ENCODE measurements around the gene MNDA. TPM values are rescaled to one million over a fixed set of nuclear protein-coding genes. Genes with fewer than 3 reads are reported as not detected.

MNDA gene
- total RNA-seq, 1 experiment from 2014 or later = not detected

- DNase-seq = peak; percentile 7
- Histone ChIP-seq H3K4me2 (ENCODE audit: low read length) (no peak overlapping the region), H3K9me3 (ENCODE audit: low read length) (no peaks in the 10 kb centered on the region), H3K27me3 (ENCODE audit: low read length) (no peaks in the 10 kb centered on the region; the same call in 1 of the 2 replicates), H3K9me2 (replicated peaks; ENCODE audit: low read length) (no peaks in the 10 kb centered on the region), H3K27ac (ENCODE audit: low read length) (no peak overlapping the region), H2AFZ (ENCODE audit: low read length) (no peak overlapping the region), H3F3A (ENCODE audit: low read length, unreplicated experiment) (no peaks in the 10 kb centered on the region), H4K20me1 (ENCODE audit: low read length) (no peaks in the 10 kb centered on the region), H3K4me1 (ENCODE audit: insufficient read depth, low read length) (no peaks in the 10 kb centered on the region), H3K36me3 (ENCODE audit: low read depth, low read length) (no peaks in the 10 kb centered on the region), H3K4me3 (ENCODE audit: low read length) (no peak overlapping the region), H3K79me2 (ENCODE audit: low read length) (no peaks in the 10 kb centered on the region), H3K9ac (ENCODE audit: low read length) (no peak overlapping the region)
- TF ChIP-seq CTCF (conservative IDR thresholded peaks at IDR 0.05; ENCODE audit: low read depth, low read length) (0 out of 2 replicates have a peak, but pooled peaks have one; percentile 11), EZH2 (IDR thresholded peaks at IDR 0.05; ENCODE audit: low read length, unreplicated experiment) (no peak)
- POLR2A ChIA-PET (ENCODE audit: unreplicated experiment) = no interaction called here
- ATAC-seq = no peak; the same call in 1 of the 2 replicates
- BruUV-seq (replicated peaks) = no TSS peak
- intact Hi-C loops (cut with micrococcal nuclease) = loop anchor here (1.0 to 5.0 kb wide), 2 partner anchors 200 to 274 kb away; no protein-coding TSS in a partner anchor
- CTCF ChIA-PET = no interaction called here
Measured at GRCh38 chr1:158798531-158798930, 32.6 kb upstream of the MNDA start.

GRCh38 chr1:158799689-158800088 is 31.5 kb upstream of the MNDA start:
- BruUV-seq (replicated peaks) = no TSS peak
- Histone ChIP-seq H3K9me3 (ENCODE audit: low read length) (no peaks in the 10 kb centered on the region), H3K27me3 (ENCODE audit: low read length) (no peaks in the 10 kb centered on the region; the same call in 1 of the 2 replicates), H4K20me1 (ENCODE audit: low read length) (no peaks in the 10 kb centered on the region), H3K9ac (ENCODE audit: low read length) (no peak overlapping the region), H3K9me2 (replicated peaks; ENCODE audit: low read length) (no peaks in the 10 kb centered on the region), H3K4me1 (ENCODE audit: insufficient read depth, low read length) (no peaks in the 10 kb centered on the region), H3K79me2 (ENCODE audit: low read length) (no peaks in the 10 kb centered on the region), H3K27ac (ENCODE audit: low read length) (no peak overlapping the region), H2AFZ (ENCODE audit: low read length) (no peak overlapping the region), H3F3A (ENCODE audit: low read length, unreplicated experiment) (no peaks in the 10 kb centered on the region), H3K4me2 (ENCODE audit: low read length) (no peak overlapping the region), H3K4me3 (ENCODE audit: low read length) (no peak overlapping the region), H3K36me3 (ENCODE audit: low read depth, low read length) (no peaks in the 10 kb centered on the region)
- POLR2A ChIA-PET (ENCODE audit: unreplicated experiment) = no interaction called here
- intact Hi-C loops (cut with micrococcal nuclease) = loop anchor here (5.0 kb wide), 1 partner anchor 273 kb away; no protein-coding TSS in a partner anchor
- TF ChIP-seq EZH2 (IDR thresholded peaks at IDR 0.05; ENCODE audit: low read length, unreplicated experiment) = no peak
- TF ChIP-seq CTCF (conservative IDR thresholded peaks at IDR 0.05; ENCODE audit: low read depth, low read length) = no peak
- DNase-seq = no peak
- CTCF ChIA-PET = no interaction called here
- ATAC-seq = no peak

GRCh38 chr1:158800526-158800925 is 30.6 kb upstream of the MNDA start:
- H3K27ac ChIP-seq (ENCODE audit: low read length) = no peak overlapping the region
- H3K9ac ChIP-seq (ENCODE audit: low read length) = no peak overlapping the region
- DNase-seq (no peak), ATAC-seq (no peak)
- H3K79me2 ChIP-seq (ENCODE audit: low read length) = no peaks in the 10 kb centered on the region
- H4K20me1 ChIP-seq (ENCODE audit: low read length) = no peaks in the 10 kb centered on the region
- ChIA-PET POLR2A (ENCODE audit: unreplicated experiment) (no interaction called here), CTCF (no interaction called here)
- no peaks in the 10 kb centered on the region for H3K9me2 ChIP-seq (replicated peaks; ENCODE audit: low read length)
- H3K4me2 ChIP-seq (ENCODE audit: low read length) = no peak overlapping the region
- no peaks in the 10 kb centered on the region; the same call in 1 of the 2 replicates for H3K27me3 ChIP-seq (ENCODE audit: low read length)
- H3K4me3 ChIP-seq (ENCODE audit: low read length) = no peak overlapping the region
- H3K4me1 ChIP-seq (ENCODE audit: insufficient read depth, low read length) = no peaks in the 10 kb centered on the region
- H3K36me3 ChIP-seq (ENCODE audit: low read depth, low read length) = no peaks in the 10 kb centered on the region
- no peak overlapping the region for H2AFZ ChIP-seq (ENCODE audit: low read length)
- no peaks in the 10 kb centered on the region for H3F3A ChIP-seq (ENCODE audit: low read length, unreplicated experiment)
- TF ChIP-seq EZH2phosphoT487 (IDR thresholded peaks at IDR 0.05; ENCODE audit: borderline replicate concordance, low read length) = no peak
- TF ChIP-seq CTCF (conservative IDR thresholded peaks at IDR 0.05; ENCODE audit: low read depth, low read length) = no peak
- no peak for TF ChIP-seq EZH2 (IDR thresholded peaks at IDR 0.05; ENCODE audit: low read length, unreplicated experiment)
- no peaks in the 10 kb centered on the region for H3K9me3 ChIP-seq (ENCODE audit: low read length)
- BruUV-seq (replicated peaks) = no TSS peak
- intact Hi-C loops (cut with micrococcal nuclease) = no loop called here

Data from PC-3 (cell line).